Measurements from ENCODE around the gene FAR2.

- TF ChIP-seq, protein P1, sequence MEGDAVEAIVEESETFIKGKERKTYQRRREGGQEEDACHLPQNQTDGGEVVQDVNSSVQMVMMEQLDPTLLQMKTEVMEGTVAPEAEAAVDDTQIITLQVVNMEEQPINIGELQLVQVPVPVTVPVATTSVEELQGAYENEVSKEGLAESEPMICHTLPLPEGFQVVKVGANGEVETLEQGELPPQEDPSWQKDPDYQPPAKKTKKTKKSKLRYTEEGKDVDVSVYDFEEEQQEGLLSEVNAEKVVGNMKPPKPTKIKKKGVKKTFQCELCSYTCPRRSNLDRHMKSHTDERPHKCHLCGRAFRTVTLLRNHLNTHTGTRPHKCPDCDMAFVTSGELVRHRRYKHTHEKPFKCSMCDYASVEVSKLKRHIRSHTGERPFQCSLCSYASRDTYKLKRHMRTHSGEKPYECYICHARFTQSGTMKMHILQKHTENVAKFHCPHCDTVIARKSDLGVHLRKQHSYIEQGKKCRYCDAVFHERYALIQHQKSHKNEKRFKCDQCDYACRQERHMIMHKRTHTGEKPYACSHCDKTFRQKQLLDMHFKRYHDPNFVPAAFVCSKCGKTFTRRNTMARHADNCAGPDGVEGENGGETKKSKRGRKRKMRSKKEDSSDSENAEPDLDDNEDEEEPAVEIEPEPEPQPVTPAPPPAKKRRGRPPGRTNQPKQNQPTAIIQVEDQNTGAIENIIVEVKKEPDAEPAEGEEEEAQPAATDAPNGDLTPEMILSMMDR (IDR thresholded peaks at IDR 0.05; ENCODE audit: low read depth, low read length): no peak
- no peak for TF ChIP-seq EZH2phosphoT487 (IDR thresholded peaks at IDR 0.05; ENCODE audit: low read depth)
Measured at GRCh38 chr12:29288031-29288430, 139.0 kb downstream of the FAR2 start.

Measured in OCI-LY3 (cell line).